Ascending aorta (tissue), 2 donors: ENCODE measurements around the gene ARPC5. TPM values are rescaled to one million over a fixed set of nuclear protein-coding genes. Genes with fewer than 3 reads are reported as not detected.

Experiments
- DNase-seq, 2 donors: peaks; one replicate each; pipeline ENCODE4 v3.0.0-alpha.2; 2019; ENCODE audit warnings: low spot score in 2 of 2
- H3K27ac ChIP-seq, 2 donors: fragments of 200-600 bp; sonication (generic); one replicate each; pipeline ENCODE4 v1.5.1; 2016 to 2017; ENCODE audit warnings: mild to moderate bottlenecking in 1 of 2
- H3K27me3 ChIP-seq: fragments of 200-600 bp; sonication (generic); one replicate; pipeline ENCODE4 v1.5.1; 2017
- H3K36me3 ChIP-seq, 2 donors: fragments of 200-600 bp; sonication (generic); one replicate each; pipeline ENCODE4 v1.5.1; 2016
- H3K4me1 ChIP-seq, 2 donors: fragments of 200-600 bp; sonication (generic); one replicate each; pipeline ENCODE4 v1.5.1; 2016 to 2017; ENCODE audit warnings: mild to moderate bottlenecking in 1 of 2
- H3K4me3 ChIP-seq, 2 donors: fragments of 200-600 bp; sonication (generic); one replicate each; pipeline ENCODE4 v1.5.1; 2016 to 2017; ENCODE audit warnings: mild to moderate bottlenecking in 1 of 2
- H3K9me3 ChIP-seq, 2 donors: fragments of 200-600 bp; sonication (generic); one replicate each; pipeline ENCODE4 v1.5.1; 2016
- intact Hi-C: fragments of 100-400 bp; cut with DNase I; formaldehyde crosslinking; loops from one replicate; pipeline ENCODE4 v1.15.1; 2023
- total RNA-seq: library from RNA; depleted of rRNA; stranded (reverse); fragments of >200 nt; gene quantifications from one replicate; pipeline ENCODE4 v1.1.0, GENCODE V29; 2016
- TF ChIP-seq, protein P1 (sequence below), 3 experiments: fragments of 200-600 bp in 2 of 3; fragments of 450-650 bp in 1 of 3; sonication (generic) in 2 of 3; IDR thresholded peaks; one replicate each; pipeline ENCODE4 v1.5.1; 2016 to 2019; ENCODE audit warnings: antibody characterized with exemption in 3 of 3, mild to moderate bottlenecking in 1 of 3, moderate library complexity in 1 of 3

The ARPC5 gene
- total RNA-seq, 1 donor from 2014 or later: 48.3 TPM

DNA sequence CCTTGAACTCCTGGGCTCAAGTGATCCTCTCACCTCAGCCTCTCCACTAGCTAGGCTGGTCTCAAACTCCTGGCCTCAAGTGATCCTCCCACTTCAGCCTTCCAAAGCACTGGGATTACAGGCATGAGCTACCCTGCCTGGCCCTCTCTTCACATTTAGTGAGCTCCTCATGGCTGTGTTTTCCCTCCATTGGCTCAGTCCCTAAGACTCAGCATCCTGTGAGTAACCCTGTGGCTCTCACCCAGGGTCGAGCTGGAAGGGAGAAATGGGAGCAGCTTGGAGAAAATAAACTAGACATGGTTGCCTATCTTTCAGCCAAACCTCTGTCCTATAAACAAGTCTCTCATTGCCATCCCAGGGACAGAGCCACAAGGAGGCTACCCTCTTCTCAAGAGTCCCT lies 62.9 kb downstream of the ARPC5 start:
- Histone ChIP-seq H3K9me3 (no peaks in the 10 kb centered on the region), H3K36me3 (no peaks in the 10 kb centered on the region), H3K27ac (peak overlapping the region in 1 of 2 donors; percentile 0), H3K4me1 (peaks cover 10 to 21% of the 10 kb centered on the region in 2 donors), H3K4me3 (no peak overlapping the region), H3K27me3 (no peaks in the 10 kb centered on the region)
- intact Hi-C loops: no loop called here
- no peak for DNase-seq
- TF ChIP-seq, protein P1, sequence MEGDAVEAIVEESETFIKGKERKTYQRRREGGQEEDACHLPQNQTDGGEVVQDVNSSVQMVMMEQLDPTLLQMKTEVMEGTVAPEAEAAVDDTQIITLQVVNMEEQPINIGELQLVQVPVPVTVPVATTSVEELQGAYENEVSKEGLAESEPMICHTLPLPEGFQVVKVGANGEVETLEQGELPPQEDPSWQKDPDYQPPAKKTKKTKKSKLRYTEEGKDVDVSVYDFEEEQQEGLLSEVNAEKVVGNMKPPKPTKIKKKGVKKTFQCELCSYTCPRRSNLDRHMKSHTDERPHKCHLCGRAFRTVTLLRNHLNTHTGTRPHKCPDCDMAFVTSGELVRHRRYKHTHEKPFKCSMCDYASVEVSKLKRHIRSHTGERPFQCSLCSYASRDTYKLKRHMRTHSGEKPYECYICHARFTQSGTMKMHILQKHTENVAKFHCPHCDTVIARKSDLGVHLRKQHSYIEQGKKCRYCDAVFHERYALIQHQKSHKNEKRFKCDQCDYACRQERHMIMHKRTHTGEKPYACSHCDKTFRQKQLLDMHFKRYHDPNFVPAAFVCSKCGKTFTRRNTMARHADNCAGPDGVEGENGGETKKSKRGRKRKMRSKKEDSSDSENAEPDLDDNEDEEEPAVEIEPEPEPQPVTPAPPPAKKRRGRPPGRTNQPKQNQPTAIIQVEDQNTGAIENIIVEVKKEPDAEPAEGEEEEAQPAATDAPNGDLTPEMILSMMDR (IDR thresholded peaks at IDR 0.05): no peak

DNA sequence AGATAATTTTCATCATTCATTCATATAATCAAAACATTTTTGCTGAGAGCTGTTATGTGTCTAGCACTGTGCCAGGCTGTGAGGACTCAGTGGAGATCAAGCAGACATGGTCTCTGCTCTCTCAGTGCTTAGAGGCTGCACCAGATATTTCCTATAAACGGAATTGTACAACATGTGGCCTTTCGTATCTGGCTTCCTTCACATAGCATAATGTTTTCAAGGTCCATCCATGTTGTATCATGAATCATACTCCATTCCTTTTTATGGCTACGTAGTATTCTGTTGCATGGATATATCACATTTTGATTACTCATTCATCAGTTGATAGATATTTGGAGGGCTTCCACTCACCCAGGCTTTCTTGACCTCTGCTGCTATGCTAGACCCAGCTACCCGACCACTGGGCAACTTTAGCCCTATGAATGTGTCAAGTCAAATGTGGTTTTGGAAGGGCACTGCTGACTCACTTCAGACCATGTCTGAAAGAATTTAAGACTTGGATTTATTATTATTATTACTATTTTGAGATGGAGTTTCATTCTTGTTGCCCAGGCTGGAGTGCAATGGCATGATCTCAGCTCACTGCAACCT lies 63.8 kb downstream of the ARPC5 start:
- TF ChIP-seq, protein P1 (IDR thresholded peaks at IDR 0.05): no peak
- intact Hi-C loops: no loop called here

More for the DNA sequence above, 63.8 kb downstream of the ARPC5 start:
- no peaks in the 10 kb centered on the region for H3K9me3 ChIP-seq
- H3K27me3 ChIP-seq: no peaks in the 10 kb centered on the region
- DNase-seq: no peak
- no peak overlapping the region for H3K27ac ChIP-seq
- H3K36me3 ChIP-seq: no peaks in the 10 kb centered on the region
- no peak overlapping the region for H3K4me3 ChIP-seq
- H3K4me1 ChIP-seq: peaks cover 10 to 19% of the 10 kb centered on the region in 2 donors

Other genes starting within 250 kb of the ARPC5 start
- 0.53 TPM for gene NMNAT2, start 217.4 kb downstream of the ARPC5 start, total RNA-seq
- gene SMG7, start 163.3 kb downstream of the ARPC5 start, total RNA-seq: 26.4 TPM
- gene NCF2, start 45.3 kb downstream of the ARPC5 start, total RNA-seq: 9.8 TPM
- gene APOBEC4, start 17.5 kb upstream of the ARPC5 start, total RNA-seq: not detected
- 23.1 TPM for gene RGL1, start 169.3 kb upstream of the ARPC5 start, total RNA-seq